ENCODE measurements around the gene KRT17.

The KRT17 gene

GRCh38 chr17:41595585-41595984 is 28.8 kb downstream of the KRT17 start:
- Histone ChIP-seq H3K4me3 (ENCODE audit: low read depth, low read length) (no peak overlapping the region), H3K27me3 (ENCODE audit: insufficient read depth, low read depth, severe bottlenecking) (no peaks in the 10 kb centered on the region), H3K9me3 (ENCODE audit: severe bottlenecking) (no peaks in the 10 kb centered on the region), H3K36me3 (no peaks in the 10 kb centered on the region), H3K27ac (no peak overlapping the region)
- no peak for DNase-seq
- no peak for TF ChIP-seq CTCF (IDR thresholded peaks at IDR 0.05; ENCODE audit: low read depth, low read length)

GRCh38 chr17:41594363-41594915 is 29.9 kb downstream of the KRT17 start:
- Histone ChIP-seq H3K36me3 (no peaks in the 10 kb centered on the region), H3K4me3 (ENCODE audit: low read depth, low read length) (no peak overlapping the region), H3K27me3 (ENCODE audit: insufficient read depth, low read depth, severe bottlenecking) (no peaks in the 10 kb centered on the region), H3K9me3 (ENCODE audit: severe bottlenecking) (no peaks in the 10 kb centered on the region), H3K27ac (no peak overlapping the region)
- no peak for DNase-seq
- TF ChIP-seq CTCF (IDR thresholded peaks at IDR 0.05; ENCODE audit: low read depth, low read length), result no peak

GRCh38 chr17:41593306-41593981 is 30.9 kb downstream of the KRT17 start:
- no peak for TF ChIP-seq CTCF (IDR thresholded peaks at IDR 0.05; ENCODE audit: low read depth, low read length)
- no peaks in the 10 kb centered on the region for H3K36me3 ChIP-seq
- peak overlapping the region; percentile 48 for H3K27ac ChIP-seq
- H3K4me3 ChIP-seq (ENCODE audit: low read depth, low read length), result no peak overlapping the region
- DNase-seq, result peak; percentile 77
- no peaks in the 10 kb centered on the region for H3K9me3 ChIP-seq (ENCODE audit: severe bottlenecking)
- no peaks in the 10 kb centered on the region for H3K27me3 ChIP-seq (ENCODE audit: insufficient read depth, low read depth, severe bottlenecking)

- no peaks in the 10 kb centered on the region for H3K27me3 ChIP-seq (ENCODE audit: insufficient read depth, low read depth, severe bottlenecking)
- H3K27ac ChIP-seq, result no peak overlapping the region
- H3K9me3 ChIP-seq (ENCODE audit: severe bottlenecking), result no peaks in the 10 kb centered on the region
- no peaks in the 10 kb centered on the region for H3K36me3 ChIP-seq
- DNase-seq, result peak; percentile 72
- no peak overlapping the region for H3K4me3 ChIP-seq (ENCODE audit: low read depth, low read length)
- no peak for TF ChIP-seq CTCF (IDR thresholded peaks at IDR 0.05; ENCODE audit: low read depth, low read length)
Observed at GRCh38 chr17:41592601-41593305, 31.6 kb downstream of the KRT17 start.

GRCh38 chr17:41589301-41589700 is 35.1 kb downstream of the KRT17 start:
- Histone ChIP-seq H3K4me3 (ENCODE audit: low read depth, low read length) (no peak overlapping the region), H3K36me3 (no peaks in the 10 kb centered on the region), H3K9me3 (ENCODE audit: severe bottlenecking) (no peaks in the 10 kb centered on the region), H3K27ac (no peak overlapping the region), H3K27me3 (ENCODE audit: insufficient read depth, low read depth, severe bottlenecking) (no peaks in the 10 kb centered on the region)
- DNase-seq, result no peak
- no peak for TF ChIP-seq CTCF (IDR thresholded peaks at IDR 0.05; ENCODE audit: low read depth, low read length)

Measured in WERI-Rb-1 (cell line).